Osteocyte (in vitro differentiated cells): ENCODE measurements around the gene RFC5. TPM values are rescaled to one million over a fixed set of nuclear protein-coding genes. Genes with fewer than 3 reads are reported as not detected.

Experiments
- DNase-seq: peaks from one replicate; pipeline ENCODE4 v3.0.0; 2021; ENCODE audit warnings: mixed read lengths; ENCODE audit not compliant: unreplicated experiment; ENCODE audit errors: extremely low spot score
- H3K27ac Mint-ChIP-seq: one replicate; pipeline ENCODE4 v1.8.0; 2021; ENCODE audit warnings: mild to moderate bottlenecking, mixed read lengths; ENCODE audit not compliant: unreplicated experiment
- H3K27me3 Mint-ChIP-seq: one replicate; pipeline ENCODE4 v1.8.0; 2021; ENCODE audit warnings: mixed read lengths; ENCODE audit not compliant: unreplicated experiment
- H3K36me3 Mint-ChIP-seq: one replicate; pipeline ENCODE4 v1.8.0; 2021; ENCODE audit warnings: mixed read lengths; ENCODE audit not compliant: unreplicated experiment
- H3K4me1 Mint-ChIP-seq: one replicate; pipeline ENCODE4 v1.8.0; 2021; ENCODE audit warnings: mixed read lengths; ENCODE audit not compliant: unreplicated experiment
- H3K4me3 Mint-ChIP-seq: one replicate; pipeline ENCODE4 v1.8.0; 2021; ENCODE audit warnings: mild to moderate bottlenecking, moderate library complexity, mixed read lengths; ENCODE audit not compliant: unreplicated experiment
- H3K9me3 Mint-ChIP-seq: one replicate; pipeline ENCODE4 v1.8.0; 2021; ENCODE audit warnings: mixed read lengths; ENCODE audit not compliant: unreplicated experiment
- total RNA-seq: library from RNA; stranded (reverse); gene quantifications from 2 replicates; pipeline ENCODE4 v1.2.1, GENCODE V29; 2021
- TF ChIP-seq, protein P1 (sequence below): fragments of 200-600 bp; sonication (generic); IDR thresholded peaks from 2 replicates; pipeline ENCODE4 v1.5.0; 2021; ENCODE audit warnings: antibody characterized with exemption, mild to moderate bottlenecking, moderate library complexity

RFC5 gene
- total RNA-seq, 1 donor from 2014 or later: 13.2 TPM

DNA sequence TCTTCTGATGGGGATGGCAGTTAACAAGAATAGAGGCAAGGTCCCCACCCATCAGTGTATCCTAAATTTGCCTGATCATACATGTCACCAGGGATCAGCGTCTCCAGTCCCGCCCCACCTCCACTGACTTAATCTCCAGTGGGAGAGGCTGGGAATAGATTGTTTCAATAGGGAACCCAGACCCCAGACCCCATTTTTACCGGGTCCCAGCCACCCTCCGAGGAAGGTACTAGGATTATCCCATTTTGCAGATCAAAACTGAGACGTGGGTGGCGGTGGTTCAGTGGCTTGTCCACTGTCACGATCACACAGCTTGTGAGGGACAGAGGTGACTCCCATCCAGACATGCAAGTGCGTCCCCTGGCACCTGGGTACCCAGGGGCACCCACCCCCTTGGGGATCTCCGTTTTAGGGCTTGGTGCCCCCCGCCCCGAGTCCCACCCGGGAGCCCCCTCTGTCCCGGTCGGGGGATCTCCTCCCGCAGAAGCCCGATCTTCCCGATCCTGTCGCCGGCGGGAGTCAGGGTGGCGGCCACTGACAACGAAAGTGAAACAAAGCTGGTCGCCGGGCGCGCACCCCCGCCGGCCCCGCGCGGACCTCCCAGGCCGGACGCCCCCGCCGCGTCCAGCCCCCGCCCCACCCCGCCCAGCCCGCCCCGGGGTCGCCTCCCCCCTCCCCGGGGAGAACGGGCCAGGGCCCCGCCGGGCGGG lies 44.0 kb downstream of the RFC5 start:
- peak overlapping the region; percentile 81 for H3K4me3 Mint-ChIP-seq
- H3K9me3 Mint-ChIP-seq: no peaks in the 10 kb centered on the region
- H3K4me1 Mint-ChIP-seq: peaks cover 59% of the 10 kb centered on the region
- TF ChIP-seq, protein P1, sequence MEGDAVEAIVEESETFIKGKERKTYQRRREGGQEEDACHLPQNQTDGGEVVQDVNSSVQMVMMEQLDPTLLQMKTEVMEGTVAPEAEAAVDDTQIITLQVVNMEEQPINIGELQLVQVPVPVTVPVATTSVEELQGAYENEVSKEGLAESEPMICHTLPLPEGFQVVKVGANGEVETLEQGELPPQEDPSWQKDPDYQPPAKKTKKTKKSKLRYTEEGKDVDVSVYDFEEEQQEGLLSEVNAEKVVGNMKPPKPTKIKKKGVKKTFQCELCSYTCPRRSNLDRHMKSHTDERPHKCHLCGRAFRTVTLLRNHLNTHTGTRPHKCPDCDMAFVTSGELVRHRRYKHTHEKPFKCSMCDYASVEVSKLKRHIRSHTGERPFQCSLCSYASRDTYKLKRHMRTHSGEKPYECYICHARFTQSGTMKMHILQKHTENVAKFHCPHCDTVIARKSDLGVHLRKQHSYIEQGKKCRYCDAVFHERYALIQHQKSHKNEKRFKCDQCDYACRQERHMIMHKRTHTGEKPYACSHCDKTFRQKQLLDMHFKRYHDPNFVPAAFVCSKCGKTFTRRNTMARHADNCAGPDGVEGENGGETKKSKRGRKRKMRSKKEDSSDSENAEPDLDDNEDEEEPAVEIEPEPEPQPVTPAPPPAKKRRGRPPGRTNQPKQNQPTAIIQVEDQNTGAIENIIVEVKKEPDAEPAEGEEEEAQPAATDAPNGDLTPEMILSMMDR: no peak
- H3K27ac Mint-ChIP-seq: peak overlapping the region; percentile 92
- H3K27me3 Mint-ChIP-seq: no peaks in the 10 kb centered on the region
- DNase-seq: peak; percentile 86
- no peaks in the 10 kb centered on the region for H3K36me3 Mint-ChIP-seq

DNA sequence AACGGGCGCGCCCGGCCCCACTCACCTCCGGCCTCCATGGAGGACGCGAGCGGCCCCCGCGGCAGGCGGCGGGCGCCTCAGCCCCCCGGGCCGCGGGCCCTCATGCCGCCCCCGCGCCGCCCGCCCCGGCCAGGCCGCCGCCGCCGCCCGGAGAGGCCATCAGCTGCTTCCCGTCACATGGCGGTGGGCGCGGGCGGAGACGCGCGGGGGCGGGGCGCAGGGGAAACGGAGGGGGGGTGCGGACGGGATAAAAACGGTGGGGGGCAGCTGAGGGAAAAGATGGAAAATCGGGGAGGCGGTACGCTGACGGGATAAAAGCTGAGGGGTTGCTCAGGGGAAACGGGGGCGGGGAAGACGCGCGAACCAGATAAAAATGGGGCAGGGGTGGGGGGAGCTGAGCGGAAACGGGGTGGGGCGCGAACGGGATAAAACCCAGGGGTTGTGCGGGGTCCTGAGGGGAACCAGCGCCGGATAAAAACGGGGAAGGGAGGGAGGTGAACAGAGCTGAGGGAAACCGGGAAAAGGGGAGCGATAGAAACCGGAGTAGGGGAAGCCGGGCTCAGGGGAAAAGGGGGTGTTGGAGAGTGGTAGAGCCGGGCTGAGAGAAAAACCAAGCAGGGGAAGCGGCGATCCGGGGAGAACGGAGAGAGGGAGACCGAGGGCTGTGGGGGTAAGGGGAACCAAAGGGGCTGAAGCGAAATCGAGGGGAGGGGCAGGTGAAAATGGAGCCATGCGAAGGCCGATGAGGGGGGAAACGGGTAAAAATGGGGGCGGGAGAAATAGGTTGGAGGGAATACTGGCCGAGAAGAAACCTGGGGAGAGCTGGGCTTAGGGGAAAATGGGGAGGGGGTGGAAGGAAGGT lies 44.7 kb downstream of the RFC5 start, which contains the start of gene WSB2:
WSB2 (minus strand) TSS at position 169 of the 862 bp plus-strand sequence; CDS start at position 38, 131 bp downstream.
- Mint-ChIP-seq H3K4me3 (peak within 1 kb of the TSS; percentile 88), H3K27ac (peak within 1 kb of the TSS; percentile 92), H3K9me3 (no peaks in the 10 kb centered on the region), H3K4me1 (peaks cover 52% of the 10 kb centered on the region), H3K27me3 (no peaks in the 10 kb centered on the region), H3K36me3 (no peaks in the 10 kb centered on the region)
- peak; percentile 88 for DNase-seq
- TF ChIP-seq, protein P1: no peak

DNA sequence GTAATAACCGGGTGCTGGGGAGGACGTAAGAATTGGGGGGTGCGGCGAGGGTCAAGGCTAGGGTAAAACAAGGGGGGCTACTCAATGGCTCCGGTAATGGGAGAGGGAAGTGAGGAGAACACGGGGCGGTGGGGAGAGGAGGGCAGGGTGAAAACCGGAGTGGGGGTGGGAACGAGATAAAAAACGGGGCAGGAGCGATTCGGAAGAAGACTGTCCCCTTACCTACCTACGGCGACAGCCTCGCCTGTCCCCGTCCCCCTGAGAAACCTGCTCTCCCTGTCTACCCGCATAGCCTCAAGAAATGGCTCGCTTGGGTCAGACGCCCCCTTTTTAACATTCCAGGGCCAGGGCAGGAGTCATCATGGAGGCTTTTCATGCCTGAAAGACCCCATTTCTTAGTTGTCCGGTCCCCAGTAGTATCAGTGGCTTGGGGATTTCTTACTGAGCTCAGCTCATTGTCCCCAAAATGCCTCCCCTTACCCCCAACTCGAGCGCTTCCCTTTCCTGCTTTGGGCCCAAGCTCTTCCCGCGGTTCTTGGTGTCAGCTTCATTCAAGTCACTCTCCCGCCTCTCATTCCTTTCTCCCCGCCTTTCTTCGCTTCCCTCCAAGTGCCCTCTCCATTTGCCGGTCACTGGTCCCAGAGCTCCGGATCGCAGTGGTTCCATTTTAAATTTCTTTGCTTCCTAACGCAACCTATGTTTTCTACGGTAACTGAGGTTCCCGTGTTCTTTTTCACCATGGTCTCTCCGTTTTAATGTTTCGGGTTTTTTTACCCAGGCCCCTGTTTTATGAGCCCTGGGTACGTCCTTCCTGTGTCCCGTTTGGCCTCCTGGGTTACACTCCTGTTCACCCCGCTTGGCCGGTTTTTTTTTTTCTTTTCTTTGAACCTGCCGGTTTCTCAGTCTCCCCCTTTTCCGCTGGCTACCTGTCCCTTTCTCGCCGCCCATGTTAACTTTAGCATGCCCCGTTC lies 45.7 kb downstream of the RFC5 start:
- Mint-ChIP-seq H3K4me1 (peaks cover 45% of the 10 kb centered on the region), H3K9me3 (no peaks in the 10 kb centered on the region), H3K36me3 (peaks cover 6% of the 10 kb centered on the region), H3K27ac (peak overlapping the region; percentile 92), H3K4me3 (peak overlapping the region; percentile 88), H3K27me3 (no peaks in the 10 kb centered on the region)
- TF ChIP-seq, protein P1: no peak
- no peak for DNase-seq

DNA sequence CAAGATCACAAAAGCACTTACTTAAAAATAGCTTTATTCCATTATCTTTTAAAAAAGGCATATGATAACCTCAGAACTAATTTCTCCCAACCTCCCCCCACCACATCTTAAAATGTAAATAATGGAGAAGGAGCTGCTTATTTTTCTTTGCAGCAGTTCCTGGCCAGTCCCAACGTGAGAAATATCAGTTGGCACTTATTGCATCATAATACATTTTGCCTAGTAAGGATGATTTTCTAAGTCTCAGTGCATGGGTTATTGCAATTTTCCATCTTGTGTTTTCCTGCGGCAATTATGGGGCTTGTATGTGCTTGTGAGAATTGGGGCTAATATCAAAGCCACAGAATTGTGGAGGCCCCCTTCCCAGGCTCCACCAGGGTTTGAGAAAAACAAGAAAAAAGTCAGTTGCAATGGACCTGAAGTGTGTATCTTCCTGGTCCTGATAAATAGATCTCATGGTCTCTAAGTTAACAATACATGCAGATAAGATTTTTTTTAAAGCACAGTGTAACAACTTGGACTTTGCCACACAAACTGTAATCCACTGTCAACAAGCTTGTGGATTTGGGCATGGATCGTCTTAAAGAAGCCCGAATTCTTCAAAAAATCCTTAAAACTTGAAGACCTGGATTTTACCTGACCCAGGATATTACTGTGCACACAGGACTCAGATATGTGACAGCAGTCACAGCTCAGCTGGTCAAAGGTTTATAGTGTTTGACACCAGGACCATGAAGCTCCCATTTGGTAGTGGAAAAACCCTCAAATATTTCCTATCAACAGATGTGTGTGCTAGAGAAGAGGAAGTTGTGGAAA lies 47.3 kb downstream of the RFC5 start:
- H3K27ac Mint-ChIP-seq: peak overlapping the region; percentile 92
- TF ChIP-seq, protein P1: no peak
- H3K4me3 Mint-ChIP-seq: peak overlapping the region; percentile 88
- no peaks in the 10 kb centered on the region for H3K27me3 Mint-ChIP-seq
- DNase-seq: no peak
- no peaks in the 10 kb centered on the region for H3K9me3 Mint-ChIP-seq
- H3K36me3 Mint-ChIP-seq: peaks cover 6% of the 10 kb centered on the region
- H3K4me1 Mint-ChIP-seq: peaks cover 43% of the 10 kb centered on the region
